Measurements from ENCODE around the gene CCDC85C. TPM values are rescaled to one million over a fixed set of nuclear protein-coding genes. Genes with fewer than 3 reads are reported as not detected.
A peak's percentile ranks its signal among the peaks of the same experiment; 100 is the strongest.

The CCDC85C gene
- total RNA-seq, 2 donors from 2014 or later, result 54.0 to 73.4 TPM

- Histone ChIP-seq H3K4me1 (no peaks in the 10 kb centered on the region), H3K9ac (ENCODE audit: low read depth in 2 of 2, low read length in 2 of 2) (peak overlapping the region in 1 of 2 donors; percentile 0), H3K36me3 (no peaks in the 10 kb centered on the region), H3K4me3 (no peak overlapping the region), H3K9me3 (no peaks in the 10 kb centered on the region), H3K27me3 (no peaks in the 10 kb centered on the region), H3K27ac (no peak overlapping the region)
- no peak for DNase-seq
- TF ChIP-seq CTCF (IDR thresholded peaks at IDR 0.05), result no peak
- intact Hi-C loops (cut with DNase I), result no loop called here
These were observed 52.7 kb downstream of the CCDC85C start for GRCh38 chr14:99551034-99551922.

- Histone ChIP-seq H3K27me3 (no peaks in the 10 kb centered on the region), H3K4me1 (no peaks in the 10 kb centered on the region), H3K4me3 (no peak overlapping the region), H3K27ac (no peak overlapping the region), H3K36me3 (no peaks in the 10 kb centered on the region), H3K9ac (ENCODE audit: low read depth in 2 of 2, low read length in 2 of 2) (no peak overlapping the region), H3K9me3 (no peaks in the 10 kb centered on the region)
- no peak for TF ChIP-seq CTCF (IDR thresholded peaks at IDR 0.05)
- no peak for DNase-seq
- intact Hi-C loops (cut with DNase I), result no loop called here
These were observed 53.5 kb downstream of the CCDC85C start for GRCh38 chr14:99550387-99550992.

GRCh38 chr14:99549684-99550083, 54.3 kb downstream of the CCDC85C start:
- H3K27ac ChIP-seq, result no peak overlapping the region
- no peak for TF ChIP-seq CTCF (IDR thresholded peaks at IDR 0.05)
- no peaks in the 10 kb centered on the region for H3K4me1 ChIP-seq
- no peaks in the 10 kb centered on the region for H3K9me3 ChIP-seq
- H3K27me3 ChIP-seq, result no peaks in the 10 kb centered on the region
- H3K36me3 ChIP-seq, result no peaks in the 10 kb centered on the region
- intact Hi-C loops (cut with DNase I), result no loop called here
- DNase-seq, result no peak
- H3K4me3 ChIP-seq, result no peak overlapping the region
- no peak overlapping the region for H3K9ac ChIP-seq (ENCODE audit: low read depth in 2 of 2, low read length in 2 of 2)

GRCh38 chr14:99548871-99549515, 55.0 kb downstream of the CCDC85C start:
- H3K27ac ChIP-seq, result no peak overlapping the region
- no peak for TF ChIP-seq CTCF (IDR thresholded peaks at IDR 0.05)
- intact Hi-C loops (cut with DNase I), result no loop called here
- no peak overlapping the region for H3K4me3 ChIP-seq
- H3K27me3 ChIP-seq, result no peaks in the 10 kb centered on the region
- H3K36me3 ChIP-seq, result no peaks in the 10 kb centered on the region
- no peak overlapping the region for H3K9ac ChIP-seq (ENCODE audit: low read depth in 2 of 2, low read length in 2 of 2)
- no peak for DNase-seq
- H3K4me1 ChIP-seq, result no peaks in the 10 kb centered on the region
- no peaks in the 10 kb centered on the region for H3K9me3 ChIP-seq

GRCh38 chr14:99548255-99548654, 55.8 kb downstream of the CCDC85C start:
- no peak overlapping the region for H3K27ac ChIP-seq

More at GRCh38 chr14:99548255-99548654, 55.8 kb downstream of the CCDC85C start:
- Histone ChIP-seq H3K36me3 (no peaks in the 10 kb centered on the region), H3K4me1 (no peaks in the 10 kb centered on the region), H3K27me3 (no peaks in the 10 kb centered on the region), H3K9me3 (no peaks in the 10 kb centered on the region), H3K4me3 (no peak overlapping the region), H3K9ac (ENCODE audit: low read depth in 2 of 2, low read length in 2 of 2) (no peak overlapping the region)
- TF ChIP-seq CTCF (IDR thresholded peaks at IDR 0.05), result no peak
- intact Hi-C loops (cut with DNase I), result no loop called here
- DNase-seq, result no peak

Measured in colonic mucosa (tissue), 4 donors.